CD14-positive monocyte (primary cell): ENCODE results near the gene ASTN1. TPM values are rescaled to one million over a fixed set of nuclear protein-coding genes. Genes with fewer than 3 reads are reported as not detected.

Experiments
- DNase-seq, 3 donors: peaks; one replicate each; pipeline ENCODE4 v3.0.0-alpha.2; 2011 to 2022
- H2AFZ ChIP-seq: 2 replicates; pipeline ENCODE4 v1.6.0; 2012; ENCODE audit warnings: mild to moderate bottlenecking, low read depth, low read length, inconsistent platforms; ENCODE audit not compliant: insufficient read depth, poor library complexity, severe bottlenecking
- H3K27ac ChIP-seq, 2 donors: 1 replicate in 1 of 2; 2 replicates in 1 of 2; pipeline ENCODE4 v1.5.1; 2012 to 2013; ENCODE audit warnings: low read length in 2 of 2, control low read depth in 1 of 2, inconsistent platforms in 1 of 2, low read depth in 1 of 2, mild to moderate bottlenecking in 1 of 2
- H3K27me3 ChIP-seq, 2 donors: one replicate each; pipeline versions ENCODE4 v1.6.0 to v1.6.1; 2011 to 2013; ENCODE audit warnings: low read length in 2 of 2; ENCODE audit not compliant: control insufficient read depth in 2 of 2, insufficient read depth in 2 of 2
- H3K36me3 ChIP-seq, 2 donors: replicated peaks in 1 of 2; 1 replicate in 1 of 2; 2 replicates in 1 of 2; pipeline versions ENCODE4 v1.5.1 to v1.6.1; 2012 to 2013; ENCODE audit warnings: low read length in 2 of 2, control low read depth in 1 of 2, inconsistent platforms in 1 of 2, mild to moderate bottlenecking in 1 of 2; ENCODE audit not compliant: insufficient read depth in 2 of 2, control insufficient read depth in 1 of 2
- H3K4me1 ChIP-seq, 2 donors: 1 replicate in 1 of 2; 2 replicates in 1 of 2; pipeline versions ENCODE4 v1.5.1 to v1.6.1; 2012 to 2013; ENCODE audit warnings: low read length in 2 of 2, control low read depth in 1 of 2, inconsistent platforms in 1 of 2, mild to moderate bottlenecking in 1 of 2, moderate library complexity in 1 of 2; ENCODE audit not compliant: insufficient read depth in 2 of 2, control insufficient read depth in 1 of 2
- H3K4me2 ChIP-seq: replicated peaks from 2 replicates; pipeline ENCODE3; 2012; ENCODE audit warnings: low read length, moderate library complexity, mild to moderate bottlenecking; ENCODE audit not compliant: poor library complexity, severe bottlenecking; ENCODE audit errors: extremely low read depth
- H3K4me3 ChIP-seq, 3 experiments: fragments of 200-600 bp in 1 of 3; sonication (generic) in 1 of 3; replicated peaks in 1 of 3; 1 replicate in 2 of 3; 2 replicates in 1 of 3; pipeline ENCODE4 v1.5.1; 2011 to 2013; ENCODE audit warnings: low read length in 3 of 3, mild to moderate bottlenecking in 3 of 3, control low read depth in 2 of 3, low read depth in 2 of 3, inconsistent platforms in 1 of 3, moderate library complexity in 1 of 3
- H3K79me2 ChIP-seq: 2 replicates; pipeline ENCODE4 v1.6.0; 2012; ENCODE audit warnings: mild to moderate bottlenecking, control low read depth, inconsistent platforms, low read length, moderate library complexity; ENCODE audit not compliant: insufficient read depth
- H3K9ac ChIP-seq: 2 replicates; pipeline ENCODE4 v1.6.0; 2017; ENCODE audit warnings: low read length, mild to moderate bottlenecking; ENCODE audit not compliant: insufficient read depth, poor library complexity, severe bottlenecking
- H3K9me3 ChIP-seq, 2 donors: replicated peaks in 1 of 2; 1 replicate in 1 of 2; 2 replicates in 1 of 2; pipeline versions ENCODE4 v1.5.1 to v1.6.1; 2012 to 2013; ENCODE audit warnings: low read length in 2 of 2, control low read depth in 1 of 2; ENCODE audit not compliant: control insufficient read depth in 1 of 2, insufficient read depth in 1 of 2
- H4K20me1 ChIP-seq: 2 replicates; pipeline ENCODE4 v1.6.0; 2012; ENCODE audit warnings: mild to moderate bottlenecking, low read length, control low read depth, moderate library complexity; ENCODE audit not compliant: insufficient read depth
- H3K27ac Mint-ChIP-seq, 7 donors: one replicate each; pipeline ENCODE4 v1.8.0; 2020; ENCODE audit warnings: mild to moderate bottlenecking in 7 of 7, mixed read lengths in 7 of 7, moderate library complexity in 6 of 7, inconsistent platforms in 2 of 7
- H3K27me3 Mint-ChIP-seq, 3 donors: one replicate each; pipeline ENCODE4 v1.8.0; 2021 to 2022; ENCODE audit warnings: low read depth in 3 of 3, mild to moderate bottlenecking in 3 of 3, mixed read lengths in 3 of 3, moderate library complexity in 3 of 3, inconsistent platforms in 1 of 3
- H3K36me3 Mint-ChIP-seq, 2 donors: one replicate each; pipeline ENCODE4 v1.8.0; 2020; ENCODE audit warnings: mixed read lengths in 2 of 2, inconsistent platforms in 1 of 2, mild to moderate bottlenecking in 1 of 2
- H3K4me1 Mint-ChIP-seq: one replicate; pipeline ENCODE4 v1.8.0; 2020; ENCODE audit warnings: mild to moderate bottlenecking, mixed read lengths
- H3K4me3 Mint-ChIP-seq, 2 donors: one replicate each; pipeline ENCODE4 v1.8.0; 2020; ENCODE audit warnings: mild to moderate bottlenecking in 2 of 2, mixed read lengths in 2 of 2, moderate library complexity in 1 of 2
- H3K9me3 Mint-ChIP-seq, 7 donors: one replicate each; pipeline ENCODE4 v1.8.0; 2020 to 2022; ENCODE audit warnings: mixed read lengths in 7 of 7, mild to moderate bottlenecking in 6 of 7, moderate library complexity in 6 of 7, inconsistent platforms in 2 of 7
- WGBS: methylation state at CpG from one replicate; pipeline ENCODE4 v1.1.5; 2013; ENCODE audit warnings: missing lambda C conversion rate; ENCODE audit not compliant: insufficient coverage; 5-methylcytosine and 5-hydroxymethylcytosine counted together
- intact Hi-C, 2 donors: fragments of 100-400 bp; cut with micrococcal nuclease; formaldehyde crosslinking; loops; one replicate each; pipeline versions ENCODE4 v1.15.0 to v1.15.1; 2023
- polyA plus RNA-seq, 3 donors: library from polyadenylated mRNA; depleted of rRNA in 1 of 3; unstranded in 2 of 3; stranded (reverse) in 1 of 3; fragments of 300-500 nt in 2 of 3; fragments of >200 nt in 1 of 3; fragmentation: Illumina TruSeq in 2 of 3; gene quantifications; 1 replicate in 2 of 3; 2 replicates in 1 of 3; pipeline ENCODE4 v1.2.3, GENCODE V29; 2012 to 2021
- TF ChIP-seq, protein P1 (sequence below): fragments of 200-600 bp; IDR thresholded peaks from one replicate; pipeline ENCODE4 v1.8.0; 2022; ENCODE audit warnings: antibody characterized with exemption, mild to moderate bottlenecking

ASTN1 gene
- polyA plus RNA-seq, 3 donors: not detected

DNA sequence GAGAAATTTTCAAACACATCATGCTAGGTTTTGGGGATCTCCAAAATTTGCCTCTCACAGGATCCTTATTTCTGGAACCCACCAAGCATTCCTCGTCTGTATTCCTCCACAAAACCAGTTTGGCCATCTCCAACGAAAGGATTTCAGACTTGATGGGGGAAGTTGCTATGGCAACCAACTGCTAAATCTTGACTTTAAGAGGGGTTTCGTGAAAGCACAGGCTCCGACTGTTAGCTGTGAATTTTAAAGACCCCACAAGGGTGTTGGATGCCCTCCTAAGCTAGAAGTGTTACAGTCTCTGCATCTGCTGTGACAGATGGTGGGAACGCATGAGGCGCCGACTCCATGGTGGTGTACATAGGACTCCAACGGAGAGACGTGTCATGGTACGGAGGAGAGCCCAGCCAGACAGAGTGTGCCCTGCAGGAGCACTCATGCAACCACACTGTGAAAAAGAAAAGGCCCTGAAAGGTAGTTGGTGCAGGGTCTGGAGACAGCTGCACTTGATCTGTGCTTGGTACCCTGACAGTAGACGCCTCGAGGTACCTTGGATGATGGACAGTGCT is 147.1 kb downstream of the ASTN1 start:
- Histone ChIP-seq H3K27ac (no peak overlapping the region), H3K36me3 (no peaks in the 10 kb centered on the region), H2AFZ (no peak overlapping the region), H3K9ac (no peak overlapping the region), H4K20me1 (no peaks in the 10 kb centered on the region), H3K4me2 (no peak overlapping the region), H3K79me2 (no peaks in the 10 kb centered on the region), H3K27me3 (no peaks in the 10 kb centered on the region), H3K4me3 (no peak overlapping the region), H3K9me3 (no peaks in the 10 kb centered on the region), H3K4me1 (no peaks in the 10 kb centered on the region)
- Mint-ChIP-seq H3K27ac (no peak overlapping the region), H3K4me1 (no peaks in the 10 kb centered on the region), H3K4me3 (no peak overlapping the region), H3K9me3 (peaks cover 0 to 7% (median 2%) of the 10 kb centered on the region in 7 donors), H3K36me3 (no peaks in the 10 kb centered on the region), H3K27me3 (peaks cover 0 to 2% (median 0%) of the 10 kb centered on the region in 3 donors)
- TF ChIP-seq, protein P1, sequence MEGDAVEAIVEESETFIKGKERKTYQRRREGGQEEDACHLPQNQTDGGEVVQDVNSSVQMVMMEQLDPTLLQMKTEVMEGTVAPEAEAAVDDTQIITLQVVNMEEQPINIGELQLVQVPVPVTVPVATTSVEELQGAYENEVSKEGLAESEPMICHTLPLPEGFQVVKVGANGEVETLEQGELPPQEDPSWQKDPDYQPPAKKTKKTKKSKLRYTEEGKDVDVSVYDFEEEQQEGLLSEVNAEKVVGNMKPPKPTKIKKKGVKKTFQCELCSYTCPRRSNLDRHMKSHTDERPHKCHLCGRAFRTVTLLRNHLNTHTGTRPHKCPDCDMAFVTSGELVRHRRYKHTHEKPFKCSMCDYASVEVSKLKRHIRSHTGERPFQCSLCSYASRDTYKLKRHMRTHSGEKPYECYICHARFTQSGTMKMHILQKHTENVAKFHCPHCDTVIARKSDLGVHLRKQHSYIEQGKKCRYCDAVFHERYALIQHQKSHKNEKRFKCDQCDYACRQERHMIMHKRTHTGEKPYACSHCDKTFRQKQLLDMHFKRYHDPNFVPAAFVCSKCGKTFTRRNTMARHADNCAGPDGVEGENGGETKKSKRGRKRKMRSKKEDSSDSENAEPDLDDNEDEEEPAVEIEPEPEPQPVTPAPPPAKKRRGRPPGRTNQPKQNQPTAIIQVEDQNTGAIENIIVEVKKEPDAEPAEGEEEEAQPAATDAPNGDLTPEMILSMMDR: no peak
- no peak for DNase-seq
- intact Hi-C loops: no loop called here
- WGBS: 99% methylated on average over 10 of the region's 12 CpGs

DNA sequence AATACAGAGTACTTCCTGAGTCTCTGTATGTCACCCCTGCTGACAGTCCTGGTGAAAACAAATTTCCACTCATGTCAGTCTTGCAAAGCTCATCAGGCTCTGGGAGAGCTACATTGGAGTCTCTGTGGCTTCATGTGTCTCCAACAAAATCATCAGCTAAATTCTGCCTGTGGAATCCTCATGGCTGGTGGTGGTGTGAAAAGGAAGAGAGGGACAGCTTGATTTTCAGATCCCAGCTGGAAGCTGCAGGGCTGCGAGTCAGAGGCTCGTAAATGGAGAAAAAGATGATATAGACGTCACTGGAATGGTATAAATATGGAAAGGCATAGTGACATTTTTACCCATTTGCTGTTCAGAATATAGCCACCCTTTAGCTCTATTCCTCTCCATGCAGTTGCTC is 150.2 kb downstream of the ASTN1 start:
- Histone ChIP-seq H3K9ac (no peak overlapping the region), H3K9me3 (no peaks in the 10 kb centered on the region), H4K20me1 (no peaks in the 10 kb centered on the region), H3K27ac (no peak overlapping the region), H3K4me1 (no peaks in the 10 kb centered on the region), H3K79me2 (no peaks in the 10 kb centered on the region), H3K4me2 (no peak overlapping the region), H3K27me3 (no peaks in the 10 kb centered on the region), H3K4me3 (no peak overlapping the region), H3K36me3 (no peaks in the 10 kb centered on the region), H2AFZ (no peak overlapping the region)
- Mint-ChIP-seq H3K4me1 (no peaks in the 10 kb centered on the region), H3K27me3 (peaks cover 0 to 2% (median 0%) of the 10 kb centered on the region in 3 donors), H3K9me3 (peaks cover 0 to 5% (median 2%) of the 10 kb centered on the region in 7 donors), H3K4me3 (no peak overlapping the region), H3K27ac (no peak overlapping the region), H3K36me3 (no peaks in the 10 kb centered on the region)
- TF ChIP-seq, protein P1: no peak
- DNase-seq: no peak
- intact Hi-C loops: no loop called here
- no CpG with 5 or more reads among the region's 3 CpGs for WGBS
